HuH-7 (cell line): Measurements from ENCODE around the gene H2BW2.
"Not testable (repeated sequence)": the region's sequence is repeated elsewhere in the genome, so short reads cannot be mapped to it uniquely, and the experiment has no call there.

Experiments
- DNase-seq: peaks from one replicate; pipeline ENCODE4 v3.0.0; 2011; ENCODE audit warnings: low spot score

Gene H2BW2

DNA sequence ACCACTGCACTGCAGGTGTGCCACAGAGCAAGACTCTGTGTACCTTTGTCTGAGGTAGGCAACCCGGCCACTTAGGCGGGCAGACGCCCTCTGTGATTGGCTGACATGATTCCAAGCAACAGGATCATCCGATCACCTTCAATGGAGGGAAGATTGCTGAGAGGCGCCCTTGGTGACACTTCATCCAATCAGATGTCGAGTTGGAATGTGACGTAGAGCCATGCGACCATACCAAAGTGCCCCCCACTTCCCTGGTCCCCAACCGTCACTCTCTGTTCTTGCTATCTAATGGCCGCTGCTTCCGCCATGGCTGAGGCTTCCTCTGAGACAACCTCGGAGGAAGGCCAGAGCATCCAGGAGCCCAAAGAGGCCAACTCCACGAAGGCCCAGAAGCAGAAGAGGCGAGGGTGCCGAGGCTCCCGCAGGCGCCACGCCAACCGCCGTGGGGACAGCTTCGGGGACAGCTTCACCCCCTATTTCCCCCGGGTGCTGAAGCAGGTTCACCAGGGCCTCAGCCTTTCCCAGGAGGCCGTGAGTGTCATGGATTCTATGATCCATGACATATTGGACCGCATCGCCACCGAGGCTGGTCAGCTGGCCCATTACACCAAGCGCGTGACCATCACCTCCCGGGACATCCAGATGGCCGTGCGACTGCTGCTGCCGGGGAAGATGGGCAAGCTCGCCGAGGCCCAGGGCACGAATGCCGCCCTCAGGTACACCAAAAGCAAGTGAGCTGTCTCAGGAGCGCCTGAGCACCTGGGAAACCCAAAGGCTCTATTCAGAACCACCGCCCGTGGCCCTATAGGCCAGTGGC lies at the start of gene H2BW2:
Gene H2BW2 (plus strand): TSS at position 268 of the 817 bp plus-strand sequence. CDS start 39 bp downstream, at position 307.
- DNase-seq, result no peak

DNA sequence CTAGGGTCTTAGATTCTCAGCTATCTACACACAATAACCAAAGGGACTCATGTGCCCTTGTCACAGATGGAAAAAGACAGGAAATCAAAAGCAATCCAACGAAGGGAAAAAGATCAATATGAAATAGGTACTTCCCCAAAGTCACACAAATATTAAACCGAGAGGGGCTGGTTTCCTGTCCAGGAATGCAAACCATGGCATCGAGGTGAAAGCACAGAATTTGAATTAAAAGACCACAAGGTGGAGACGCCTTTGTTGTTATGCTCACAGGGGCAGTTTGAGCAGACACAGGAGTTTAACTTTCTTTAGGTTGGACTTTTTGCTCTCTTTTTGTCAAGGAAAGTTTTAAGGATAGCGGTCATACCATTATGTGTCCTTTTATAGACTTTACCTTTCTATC lies 40.5 kb upstream of the H2BW2 start:
- DNase-seq, result no peak

DNA sequence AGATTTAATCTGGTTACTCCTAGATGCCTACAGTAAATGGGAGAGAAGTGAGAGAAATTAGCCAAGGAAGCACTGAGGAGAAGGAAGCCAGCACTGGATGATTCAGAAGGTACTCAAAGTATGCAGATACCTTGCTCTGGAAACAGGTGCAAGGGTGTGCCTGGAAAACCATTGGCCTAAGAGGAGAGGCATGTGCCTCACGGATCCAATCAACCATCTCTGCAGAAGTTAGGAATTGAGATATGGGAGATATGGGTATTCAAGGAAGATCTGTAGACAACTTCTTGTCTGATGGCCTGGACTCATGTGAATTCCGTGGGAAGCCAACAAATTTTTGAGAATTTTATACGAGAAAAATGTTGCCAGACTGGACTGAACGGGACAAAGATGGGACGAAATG lies 30.9 kb upstream of the H2BW2 start:
- no peak for DNase-seq

DNA sequence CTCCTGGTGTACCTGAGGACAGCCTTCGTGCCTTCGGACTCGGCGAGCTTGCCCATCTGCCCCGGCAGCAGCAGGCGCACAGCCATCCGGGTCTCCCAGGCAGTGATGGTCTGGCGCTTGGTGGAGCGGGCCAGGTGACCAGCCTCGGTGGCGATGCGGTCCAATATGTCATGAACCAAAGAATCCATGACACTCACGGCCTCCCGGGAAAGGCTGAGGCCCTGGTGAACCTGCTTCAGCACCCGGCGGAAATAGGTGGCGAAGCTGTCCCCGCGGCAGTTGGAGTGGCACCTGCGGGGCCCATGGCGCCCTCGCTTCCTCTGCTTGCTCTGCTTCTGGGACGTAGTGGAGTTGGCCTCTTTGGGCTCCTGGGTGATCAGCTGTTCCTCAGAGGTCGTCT lies 26.6 kb upstream of the H2BW2 start:
- no peak for DNase-seq

DNA sequence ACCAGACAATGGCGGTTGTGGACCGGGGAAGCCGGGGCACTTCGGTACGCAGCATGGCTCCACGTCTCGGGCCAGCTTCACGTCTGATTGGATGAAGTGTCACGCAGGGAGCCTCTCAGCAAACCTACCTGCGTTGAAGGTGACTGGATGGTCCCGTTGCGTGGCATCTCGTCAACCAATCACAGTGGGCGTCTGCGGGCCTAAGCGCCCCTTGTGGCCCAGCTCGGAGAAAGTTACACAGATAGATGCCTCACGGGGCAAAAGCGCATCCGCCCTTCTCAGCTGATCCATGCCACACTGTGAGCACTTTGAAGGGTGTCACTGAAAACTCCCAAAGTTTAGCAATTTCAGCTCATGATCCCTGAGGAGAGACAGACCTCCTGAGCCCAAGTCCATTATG lies 26.1 kb upstream of the H2BW2 start, which contains the start of gene H2BW1:
Gene H2BW1 (minus strand): TSS at position 103 of the 400 bp plus-strand sequence. CDS start 132 bp downstream, outside the sequence.
- no peak for DNase-seq

DNA sequence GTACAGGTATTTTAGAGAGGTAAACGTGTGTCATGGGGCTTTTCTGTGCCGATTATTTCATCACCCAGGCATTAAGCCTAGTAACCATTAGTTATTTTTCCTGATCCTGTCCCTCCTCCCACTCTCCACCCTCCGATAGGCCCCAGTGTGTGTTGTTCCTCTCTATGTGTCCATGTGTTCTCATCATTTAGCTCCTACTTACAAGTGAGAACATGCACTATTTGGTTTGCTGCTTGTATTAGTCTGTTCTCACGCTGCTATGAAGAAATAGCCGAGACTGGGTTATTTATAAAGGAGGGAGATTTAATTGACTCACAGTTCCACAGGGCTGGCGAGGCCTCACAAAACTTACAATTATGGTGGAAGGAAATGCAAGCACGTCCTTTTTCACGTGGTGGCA lies 24.2 kb upstream of the H2BW2 start:
- DNase-seq, result not testable (repeated sequence)

DNA sequence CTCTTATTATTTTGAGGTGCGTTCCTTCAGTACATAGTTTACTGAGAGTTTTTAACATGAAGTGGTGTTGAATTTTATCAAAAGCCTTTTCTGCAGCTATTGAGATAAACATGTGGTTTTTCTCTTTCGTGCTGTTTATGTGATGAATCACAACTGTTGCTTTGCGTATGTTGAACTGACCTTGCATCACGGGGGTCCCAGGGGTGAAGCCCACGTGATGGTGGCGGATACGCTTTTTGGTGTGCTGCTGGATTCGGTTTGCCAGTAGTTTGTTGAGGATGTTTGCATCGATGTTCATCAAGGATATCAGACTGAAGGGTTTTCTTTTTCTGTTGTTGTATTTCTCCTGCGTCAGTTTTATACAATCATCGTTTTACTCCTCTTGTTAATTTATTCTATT lies 21.6 kb upstream of the H2BW2 start:
- no peak for DNase-seq

DNA sequence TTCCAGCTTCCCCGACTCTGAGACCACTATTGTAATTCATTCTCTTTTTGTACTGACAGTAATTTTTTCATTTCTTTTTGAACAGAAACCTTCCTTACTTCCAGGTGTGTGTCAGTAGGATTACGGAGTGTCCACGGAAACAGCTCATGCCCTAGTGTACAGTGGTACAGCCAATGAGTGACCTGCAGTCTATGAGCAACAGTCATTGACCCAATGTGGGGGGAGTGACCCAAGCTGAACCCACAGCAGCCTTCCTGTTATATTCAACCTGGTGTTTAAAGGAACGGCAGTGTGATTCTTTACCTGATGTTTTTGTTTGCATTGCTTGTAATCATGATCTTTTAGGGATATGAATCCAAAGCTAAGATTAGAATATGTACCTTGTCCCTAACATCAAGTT lies 1.2 kb downstream of the H2BW2 start:
- DNase-seq, result no peak

DNA sequence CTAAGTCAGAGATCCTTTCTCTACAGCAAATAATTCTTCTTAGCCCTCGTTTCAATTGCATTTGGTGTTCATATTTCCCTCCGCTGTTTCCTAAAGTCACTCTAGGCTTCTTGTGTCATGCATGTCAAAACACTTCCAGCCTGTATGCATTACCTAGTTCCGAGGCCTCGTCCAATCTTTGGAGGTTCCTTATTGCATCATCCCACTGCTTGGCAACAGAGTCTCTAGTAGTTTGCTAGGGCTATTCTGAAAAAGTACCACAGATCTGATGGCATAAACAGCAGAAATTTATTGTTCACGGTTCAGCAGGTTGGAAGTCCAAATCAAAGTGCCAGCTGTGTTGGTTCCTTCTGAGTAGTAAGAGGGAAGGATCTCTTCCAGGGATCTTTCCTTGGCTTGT lies 5.9 kb downstream of the H2BW2 start:
- DNase-seq, result no peak

DNA sequence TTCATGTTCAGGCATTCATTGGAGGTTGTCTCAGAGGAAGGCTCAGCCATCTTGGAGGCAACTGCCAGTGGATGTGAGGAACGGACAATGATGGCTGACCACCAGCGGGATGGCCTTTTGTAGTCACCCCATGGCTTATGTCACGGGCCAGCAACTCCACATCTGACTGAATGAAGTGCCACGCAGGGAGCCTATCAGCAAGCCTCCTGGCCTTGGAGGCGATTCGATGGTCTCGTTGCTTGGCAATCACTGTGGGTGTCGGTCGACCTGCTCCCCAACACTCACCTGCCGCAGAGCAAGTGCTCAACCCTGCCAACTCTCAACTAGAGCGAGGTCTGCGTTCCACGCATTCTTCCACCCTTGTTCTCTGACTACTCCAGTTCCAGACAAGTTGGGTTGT lies 7.4 kb downstream of the H2BW2 start:
- DNase-seq, result no peak

DNA sequence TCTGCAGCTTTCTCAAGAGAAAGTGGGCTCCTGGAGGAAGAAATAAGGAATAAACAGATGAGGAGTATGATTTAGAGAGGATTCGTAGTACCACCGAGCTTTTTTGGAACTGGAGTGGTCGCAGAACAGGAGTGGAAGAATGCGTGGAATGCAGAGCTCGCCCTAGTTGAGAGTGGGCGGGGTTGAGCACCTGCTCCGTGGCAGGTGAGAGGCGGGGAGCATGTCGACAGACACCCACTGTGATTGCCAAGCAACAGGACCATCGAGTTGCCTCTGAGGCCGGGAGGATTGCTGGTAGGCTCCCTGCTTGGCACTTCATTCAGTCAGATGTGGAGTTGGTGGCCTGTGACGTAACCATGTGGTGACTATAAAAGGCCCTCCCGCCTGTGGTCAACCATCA lies 15.2 kb downstream of the H2BW2 start:
- not testable (repeated sequence) for DNase-seq

DNA sequence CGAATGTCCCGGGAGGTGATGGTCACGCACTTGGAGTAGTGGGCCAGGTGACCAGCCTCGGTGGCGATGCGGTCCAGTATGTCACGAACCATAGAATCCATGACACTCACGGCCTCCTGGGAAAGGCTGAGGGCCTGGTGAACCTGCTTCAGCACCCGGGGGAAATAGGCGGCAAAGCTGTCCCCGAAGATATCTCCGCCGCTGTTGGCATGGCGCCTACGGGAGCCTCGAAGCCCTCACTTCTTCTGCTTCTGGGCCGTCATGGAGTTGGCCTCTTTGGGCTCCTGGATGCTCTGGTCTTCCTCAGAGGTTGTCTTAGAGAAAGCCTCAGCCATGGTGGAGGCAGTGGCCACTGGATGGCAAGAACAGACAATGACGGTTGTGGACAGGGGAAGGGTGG lies 22.9 kb downstream of the H2BW2 start:
- DNase-seq, result not testable (repeated sequence)

DNA sequence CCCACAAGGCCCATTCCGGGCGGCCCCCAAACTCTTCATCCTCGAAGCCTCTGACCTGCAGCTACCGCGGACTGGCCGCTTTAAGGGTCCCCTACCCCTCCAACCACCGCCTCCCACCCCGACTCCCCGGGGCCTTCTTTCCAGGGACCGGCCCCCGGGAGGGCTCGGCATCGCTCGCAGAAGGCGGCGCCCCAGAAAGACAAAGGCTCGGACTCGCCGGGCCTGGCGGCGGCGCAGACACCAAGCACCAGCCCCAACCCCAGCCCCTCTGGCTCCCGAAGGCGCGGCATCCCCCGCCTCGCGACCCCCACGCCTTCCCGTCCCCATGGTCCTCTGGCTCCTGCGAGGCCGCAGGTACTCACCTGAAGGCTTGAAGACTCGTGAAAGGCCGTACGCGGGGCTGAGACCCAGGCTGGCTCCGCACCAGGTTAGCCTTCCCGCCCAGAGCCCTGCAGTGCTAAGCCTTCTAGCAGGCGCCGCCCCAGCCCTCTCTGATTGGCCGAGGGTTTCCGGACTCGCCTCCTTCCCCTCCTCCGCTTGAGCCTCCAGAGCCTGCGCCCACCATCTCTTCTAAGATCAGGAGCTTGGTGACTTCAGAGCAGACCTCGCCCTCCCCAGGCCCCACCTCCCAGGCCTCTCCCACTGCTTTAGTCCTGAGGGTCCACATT lies 36.2 kb downstream of the H2BW2 start, which contains the start of gene TMSB15C:
Gene TMSB15C (minus strand): TSS at position 459 of the 668 bp plus-strand sequence.
- not testable (repeated sequence) for DNase-seq

DNA sequence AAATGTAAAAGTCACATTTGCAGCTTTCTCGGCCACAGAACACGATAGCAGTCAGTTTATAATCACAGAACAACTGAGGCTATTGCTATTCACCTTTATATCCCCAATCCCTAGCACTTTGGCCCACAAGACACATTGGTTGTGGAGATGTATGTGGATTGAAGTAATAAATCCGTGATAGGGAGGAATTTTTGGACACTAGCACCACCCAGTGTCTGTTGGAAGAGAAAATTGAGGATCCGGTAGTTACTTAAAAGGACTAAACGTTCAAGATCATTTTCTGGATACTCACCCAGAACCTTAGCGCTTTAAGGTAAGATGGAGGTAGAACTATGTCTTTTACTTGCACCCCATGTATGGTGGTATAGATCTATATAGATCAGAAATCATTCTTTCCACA lies 38.1 kb downstream of the H2BW2 start:
- DNase-seq, result not testable (repeated sequence)

DNA sequence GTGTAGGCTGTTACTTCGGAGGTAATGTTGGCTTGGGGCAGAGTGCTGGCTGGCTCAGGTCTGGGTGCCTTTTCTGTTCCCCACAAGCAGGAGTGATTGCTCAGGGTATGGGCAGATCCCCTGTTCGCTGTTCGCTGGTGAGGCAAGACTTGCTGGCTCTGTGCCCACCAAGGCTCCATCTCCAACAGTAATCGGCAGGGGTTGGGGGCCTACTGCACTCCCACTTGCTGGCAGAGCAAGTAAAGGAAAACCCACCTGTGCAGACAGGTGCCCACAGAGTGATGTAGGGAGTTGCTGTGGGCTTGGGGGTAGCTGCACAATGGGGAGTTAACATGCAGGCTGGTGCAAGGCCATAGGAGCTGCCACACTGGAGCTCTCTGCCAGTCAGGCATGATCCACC lies 44.3 kb downstream of the H2BW2 start:
- DNase-seq, result no peak

DNA sequence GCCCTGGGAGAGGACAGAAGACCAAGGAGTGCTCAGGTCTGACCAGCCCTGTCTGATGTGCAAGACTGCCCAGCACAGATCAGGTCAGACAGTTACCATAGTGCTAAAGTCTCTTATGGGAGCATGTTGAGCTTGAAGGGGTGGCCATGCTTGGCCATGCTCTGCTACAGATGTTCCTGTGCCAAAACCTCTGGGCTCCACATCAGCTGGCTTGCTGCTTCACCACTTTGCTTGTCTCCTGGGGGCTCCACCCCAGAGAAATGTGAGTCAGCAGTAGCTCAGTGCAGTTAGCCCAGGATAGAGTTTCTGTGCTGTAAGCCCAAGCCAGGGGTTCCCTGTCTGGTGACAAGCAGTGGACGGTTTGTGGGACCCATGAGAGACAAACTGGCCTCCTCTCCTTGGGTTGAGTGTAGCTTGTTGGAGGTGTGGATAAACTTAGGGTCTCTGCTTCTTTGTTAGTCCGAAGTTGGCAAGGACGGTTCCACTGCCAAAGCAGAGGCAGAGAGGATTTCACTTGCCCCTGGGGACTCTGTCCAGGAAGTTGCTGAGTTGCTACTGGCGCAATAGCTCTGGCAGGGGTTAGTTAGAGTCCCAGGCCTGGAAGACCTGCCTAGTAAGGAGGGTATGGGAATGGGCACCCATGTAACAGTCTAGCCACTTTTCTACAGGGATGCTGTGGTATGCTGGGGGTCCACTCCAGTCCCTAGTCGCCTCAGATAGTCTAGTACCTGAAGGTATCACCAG lies 45.0 kb downstream of the H2BW2 start:
- no peak for DNase-seq

DNA sequence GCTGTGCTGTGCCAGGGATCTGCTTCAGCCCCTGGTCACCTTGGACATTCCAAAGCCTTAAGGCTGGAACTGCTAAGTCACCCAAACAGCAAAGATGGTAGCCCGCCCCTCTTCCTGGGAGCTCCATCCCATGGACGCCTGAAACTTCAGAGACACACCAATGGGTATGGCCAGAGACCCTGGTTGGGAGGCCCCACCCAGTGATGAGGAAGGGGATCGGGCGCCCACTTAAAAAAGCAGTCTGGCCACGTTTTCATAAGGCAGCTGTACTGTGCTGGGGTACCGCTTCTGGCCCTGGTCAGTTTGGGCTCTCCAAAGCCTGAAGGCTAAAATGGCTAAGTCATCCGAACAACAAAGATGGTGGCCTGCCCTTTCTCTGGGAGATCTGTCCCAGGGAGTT lies 45.7 kb downstream of the H2BW2 start:
- DNase-seq, result no peak

DNA sequence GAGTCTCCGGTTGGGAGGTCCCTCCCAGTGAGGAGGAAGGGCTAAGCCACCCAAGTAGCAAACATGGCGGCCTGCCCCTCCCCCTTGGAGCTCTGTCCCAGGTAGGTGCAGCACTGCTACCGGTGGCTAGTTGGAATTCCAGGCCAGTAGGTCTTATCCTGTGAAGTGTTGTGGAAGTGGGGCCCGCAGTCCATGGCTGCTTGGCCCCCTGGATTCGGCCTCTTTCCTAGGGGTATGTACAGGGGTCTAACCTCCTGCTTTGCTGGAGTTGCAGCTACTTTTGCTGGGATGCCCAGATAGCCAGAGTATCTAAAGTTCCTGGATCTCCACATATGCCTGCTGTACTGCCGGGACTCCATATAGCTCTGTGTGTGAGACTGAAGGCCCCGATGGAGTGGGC lies 46.2 kb downstream of the H2BW2 start:
- DNase-seq, result no peak
